Neuronal stem cell (in vitro differentiated cells): Measurements from ENCODE around the gene ANKRD28.
A peak's percentile ranks its signal among the peaks of the same experiment; 100 is the strongest.

Experiments
- DNase-seq: peaks from one replicate; pipeline ENCODE4 v3.0.0-alpha.2; 2013; ENCODE audit warnings: low spot score
- H2AFZ ChIP-seq: one replicate; pipeline ENCODE4 v1.6.1; 2013; ENCODE audit warnings: mild to moderate bottlenecking, low read length, inconsistent platforms
- H2AK5ac ChIP-seq: 2 replicates; pipeline ENCODE4 v1.6.1; 2013; ENCODE audit warnings: low read depth, mild to moderate bottlenecking, inconsistent platforms, low read length, moderate library complexity, mixed read lengths
- H2BK120ac ChIP-seq: 2 replicates; pipeline ENCODE4 v1.6.1; 2013; ENCODE audit warnings: low read depth, mild to moderate bottlenecking, inconsistent platforms, low read length, moderate library complexity, mixed read lengths
- H2BK12ac ChIP-seq: one replicate; pipeline ENCODE4 v1.6.1; 2013; ENCODE audit warnings: low read length, inconsistent platforms
- H2BK15ac ChIP-seq: 2 replicates; pipeline ENCODE4 v1.6.1; 2013; ENCODE audit warnings: mild to moderate bottlenecking, low read length, inconsistent platforms, mixed read lengths
- H2BK5ac ChIP-seq: one replicate; pipeline ENCODE4 v1.6.1; 2013; ENCODE audit warnings: inconsistent platforms, mild to moderate bottlenecking, low read length, moderate library complexity
- H3K14ac ChIP-seq: one replicate; pipeline ENCODE4 v1.6.1; 2013; ENCODE audit warnings: low read length, inconsistent platforms
- H3K18ac ChIP-seq: 2 replicates; pipeline ENCODE4 v1.6.1; 2013; ENCODE audit warnings: low read length, inconsistent platforms
- H3K23ac ChIP-seq: 2 replicates; pipeline ENCODE4 v1.6.1; 2013; ENCODE audit warnings: low read depth, mild to moderate bottlenecking, mixed read lengths, low read length, inconsistent platforms; ENCODE audit not compliant: poor library complexity
- H3K27ac ChIP-seq: replicated peaks from 3 replicates; pipeline ENCODE4 v1.5.1; 2013; ENCODE audit warnings: low read length, inconsistent platforms
- H3K27me3 ChIP-seq, 3 experiments: 2 replicates each; pipeline ENCODE4 v1.6.1; 2013; ENCODE audit warnings: low read length in 3 of 3, mild to moderate bottlenecking in 2 of 3, inconsistent platforms in 1 of 3, low read depth in 1 of 3, mixed read lengths in 1 of 3, moderate library complexity in 1 of 3; ENCODE audit not compliant: control insufficient read depth in 3 of 3, insufficient read depth in 3 of 3
- H3K36me3 ChIP-seq, 2 donors: replicated peaks in 1 of 2; 2 replicates each; pipeline ENCODE4 v1.6.1; 2013; ENCODE audit warnings: low read length in 2 of 2; ENCODE audit not compliant: control insufficient read depth in 2 of 2, insufficient read depth in 2 of 2
- H3K4ac ChIP-seq: 2 replicates; pipeline ENCODE4 v1.6.1; 2013; ENCODE audit warnings: inconsistent platforms, mild to moderate bottlenecking, low read length, moderate library complexity
- H3K4me1 ChIP-seq, 2 donors: 1 replicate in 1 of 2; 2 replicates in 1 of 2; pipeline ENCODE4 v1.6.1; 2013; ENCODE audit warnings: low read length in 2 of 2, low read depth in 1 of 2; ENCODE audit not compliant: control insufficient read depth in 2 of 2, insufficient read depth in 1 of 2
- H3K4me2 ChIP-seq: one replicate; pipeline ENCODE4 v1.6.1; 2013; ENCODE audit warnings: mild to moderate bottlenecking, low read length, inconsistent platforms; ENCODE audit not compliant: insufficient read depth, poor library complexity, severe bottlenecking
- H3K4me3 ChIP-seq, 2 donors: 2 replicates each; pipeline ENCODE4 v1.5.1; 2013; ENCODE audit warnings: low read length in 2 of 2, mild to moderate bottlenecking in 2 of 2, inconsistent platforms in 1 of 2, moderate library complexity in 1 of 2
- H3K79me1 ChIP-seq: one replicate; pipeline ENCODE4 v1.6.1; 2013; ENCODE audit warnings: low read depth, mild to moderate bottlenecking, inconsistent platforms, low read length, moderate library complexity
- H3K9ac ChIP-seq: one replicate; pipeline ENCODE4 v1.6.1; 2013; ENCODE audit warnings: mild to moderate bottlenecking, low read depth, low read length, inconsistent platforms; ENCODE audit not compliant: poor library complexity
- H3K9me3 ChIP-seq, 2 donors: replicated peaks in 1 of 2; 2 replicates each; pipeline versions ENCODE3 to v1.6.1; 2013; ENCODE audit warnings: low read length in 2 of 2, mild to moderate bottlenecking in 2 of 2, inconsistent platforms in 1 of 2, low read depth in 1 of 2, mixed read lengths in 1 of 2, moderate library complexity in 1 of 2; ENCODE audit not compliant: control insufficient read depth in 2 of 2, insufficient read depth in 1 of 2
- H4K8ac ChIP-seq: one replicate; pipeline ENCODE4 v1.6.1; 2013; ENCODE audit warnings: low read depth, mild to moderate bottlenecking, inconsistent platforms, low read length, moderate library complexity
- H4K91ac ChIP-seq: one replicate; pipeline ENCODE4 v1.6.1; 2013; ENCODE audit warnings: low read length, low read depth, mild to moderate bottlenecking, inconsistent platforms; ENCODE audit not compliant: poor library complexity
- WGBS, 2 donors: extraction: QIAGEN DNeasy Blood & Tissue Kit; methylation state at CpG; one replicate each; pipeline ENCODE4 v1.1.7; 2013; ENCODE audit warnings: missing lambda C conversion rate in 2 of 2, mixed read lengths in 1 of 2; ENCODE audit not compliant: insufficient read length in 2 of 2, insufficient replicate concordance in 1 of 2; ENCODE audit errors: extremely low coverage in 2 of 2; 5-methylcytosine and 5-hydroxymethylcytosine counted together

ANKRD28 gene

DNA sequence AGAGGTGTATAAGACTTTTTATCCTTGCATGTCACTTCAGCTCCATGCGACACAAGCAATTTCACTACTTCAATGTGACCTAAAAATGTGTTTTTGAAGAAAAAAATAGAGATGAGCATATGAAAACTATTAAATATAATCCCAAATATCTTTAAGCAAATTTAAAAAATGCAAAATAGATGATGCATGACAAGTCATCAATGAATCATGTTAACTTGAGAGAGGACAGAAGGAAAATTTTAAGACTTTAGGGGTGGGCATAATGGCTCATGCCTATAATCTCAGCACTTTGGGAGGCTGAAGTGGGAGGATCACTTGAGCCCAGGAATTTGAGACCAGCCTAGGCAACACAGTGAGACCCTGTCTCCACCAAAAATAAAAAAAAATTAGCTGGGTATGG is 73.3 kb downstream of the ANKRD28 start:
- Histone ChIP-seq H2BK120ac (no peak overlapping the region), H2BK15ac (no peak overlapping the region), H2AK5ac (no peak overlapping the region), H3K23ac (no peak overlapping the region), H2AFZ (no peak overlapping the region), H3K4me1 (peaks cover 0 to 1% of the 10 kb centered on the region in 2 donors), H3K27ac (no peak overlapping the region), H3K27me3 (no peaks in the 10 kb centered on the region), H3K18ac (no peak overlapping the region), H2BK12ac (no peak overlapping the region), H3K36me3 (peaks cover 0 to 65% of the 10 kb centered on the region in 2 donors), H3K4ac (no peak overlapping the region), H2BK5ac (no peak overlapping the region), H3K14ac (no peak overlapping the region), H3K4me3 (no peak overlapping the region), H4K91ac (no peak overlapping the region), H3K79me1 (no peaks in the 10 kb centered on the region), H3K9me3 (no peaks in the 10 kb centered on the region), H4K8ac (no peak overlapping the region), H3K4me2 (no peak overlapping the region), H3K9ac (no peak overlapping the region)
- WGBS, 2 donors = no CpG with 5 or more reads among the region's 1 CpG
- DNase-seq = no peak

DNA sequence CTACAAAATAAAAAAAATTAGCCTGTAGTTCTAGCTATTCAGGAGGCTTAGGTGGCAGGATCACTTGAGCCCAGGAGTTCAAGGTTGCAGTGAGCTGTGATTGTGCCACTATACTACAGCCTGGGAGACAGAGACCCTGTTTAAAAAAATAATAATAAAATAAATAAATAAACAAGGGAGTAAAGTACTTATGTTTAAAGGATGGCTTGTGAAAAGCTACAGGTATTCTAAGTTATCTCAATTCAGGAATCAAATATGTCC is 74.2 kb downstream of the ANKRD28 start:
- H3K9me3 ChIP-seq = no peaks in the 10 kb centered on the region
- H4K91ac ChIP-seq = no peak overlapping the region
- H2BK15ac ChIP-seq = no peak overlapping the region
- H2AFZ ChIP-seq = no peak overlapping the region
- no peak overlapping the region for H2AK5ac ChIP-seq
- no peak overlapping the region for H3K18ac ChIP-seq
- H2BK120ac ChIP-seq = no peak overlapping the region
- no peaks in the 10 kb centered on the region for H3K79me1 ChIP-seq
- H3K14ac ChIP-seq = no peak overlapping the region
- no peak overlapping the region for H3K27ac ChIP-seq
- H3K4me3 ChIP-seq = no peak overlapping the region
- H2BK5ac ChIP-seq = no peak overlapping the region
- peaks cover 0 to 1% of the 10 kb centered on the region in 2 donors for H3K4me1 ChIP-seq
- H3K4ac ChIP-seq = no peak overlapping the region
- H3K9ac ChIP-seq = no peak overlapping the region
- no peak overlapping the region for H3K23ac ChIP-seq
- H3K36me3 ChIP-seq = peaks cover 0 to 62% of the 10 kb centered on the region in 2 donors
- H2BK12ac ChIP-seq = no peak overlapping the region
- no peak overlapping the region for H4K8ac ChIP-seq
- no peak overlapping the region for H3K4me2 ChIP-seq
- no peaks in the 10 kb centered on the region for H3K27me3 ChIP-seq
- DNase-seq = no peak

DNA sequence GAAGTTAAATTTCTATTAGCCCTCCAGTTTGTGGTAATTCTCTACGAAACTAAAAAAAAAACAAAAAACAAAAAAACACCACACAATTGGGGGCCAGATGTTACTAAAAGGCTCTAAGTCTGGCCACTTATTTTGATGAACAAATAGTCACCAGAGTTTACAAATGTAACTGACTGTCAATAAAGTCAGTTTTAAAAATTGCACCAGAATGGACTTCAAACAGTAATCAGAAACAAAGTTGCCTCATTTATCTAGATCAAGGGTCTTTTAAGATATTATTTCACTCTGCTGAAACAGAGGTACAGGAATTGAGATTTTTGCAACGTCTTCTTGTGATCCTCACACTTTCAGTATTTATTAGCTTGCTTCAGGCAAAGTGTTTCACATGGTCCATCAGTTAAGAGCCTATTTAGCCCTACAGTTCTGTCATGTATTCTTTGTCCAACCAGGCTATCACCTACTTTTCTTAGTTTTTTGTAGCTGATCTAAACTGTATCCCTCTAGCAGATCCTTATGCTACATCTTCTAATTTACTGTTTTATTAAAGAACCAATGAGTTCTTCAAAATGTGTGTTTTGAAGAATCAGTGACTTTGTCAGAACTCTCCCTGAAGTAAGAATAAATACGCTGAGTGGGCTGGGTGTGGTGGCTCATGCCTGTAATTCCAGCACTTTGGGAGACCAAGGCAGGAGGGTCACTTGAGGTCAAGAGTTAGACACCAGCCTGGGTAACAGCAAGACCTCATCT is 74.7 kb downstream of the ANKRD28 start:
- Histone ChIP-seq H3K4ac (no peak overlapping the region), H3K18ac (no peak overlapping the region), H2AFZ (no peak overlapping the region), H3K4me2 (no peak overlapping the region), H4K91ac (no peak overlapping the region), H4K8ac (no peak overlapping the region), H2BK12ac (no peak overlapping the region), H2AK5ac (no peak overlapping the region), H3K14ac (no peak overlapping the region), H3K9me3 (no peaks in the 10 kb centered on the region), H3K4me3 (no peak overlapping the region), H2BK120ac (no peak overlapping the region), H3K79me1 (no peaks in the 10 kb centered on the region), H3K36me3 (peaks cover 0 to 59% of the 10 kb centered on the region in 2 donors), H3K9ac (no peak overlapping the region), H3K27ac (no peak overlapping the region), H3K27me3 (no peaks in the 10 kb centered on the region), H2BK15ac (no peak overlapping the region), H2BK5ac (no peak overlapping the region), H3K23ac (no peak overlapping the region), H3K4me1 (peaks cover 0 to 1% of the 10 kb centered on the region in 2 donors)
- WGBS, 2 donors = no CpG with 5 or more reads among the region's 3 CpGs
- DNase-seq = no peak

DNA sequence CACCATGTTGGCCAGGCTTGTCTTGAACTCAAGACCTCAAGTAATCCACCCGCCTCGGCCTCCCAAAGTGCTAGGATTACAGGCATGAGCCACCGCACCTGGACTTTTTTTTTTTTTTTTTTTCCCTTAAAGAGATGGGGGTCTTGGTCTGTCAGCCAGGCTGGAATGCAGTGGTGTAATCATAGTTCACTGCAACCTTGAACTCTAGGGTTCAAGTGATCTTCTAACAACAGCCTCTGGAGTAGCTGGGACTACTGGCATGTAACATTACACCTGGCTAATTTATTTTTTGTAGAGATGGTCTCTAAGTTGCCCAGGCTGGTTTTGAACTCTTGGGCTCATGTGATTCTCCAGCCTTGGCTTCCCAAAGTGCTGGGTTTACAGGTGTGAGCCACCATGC is 81.6 kb downstream of the ANKRD28 start:
- Histone ChIP-seq H3K9ac (no peak overlapping the region), H3K23ac (no peak overlapping the region), H2BK15ac (no peak overlapping the region), H3K4ac (no peak overlapping the region), H3K4me1 (no peaks in the 10 kb centered on the region), H4K8ac (no peak overlapping the region), H2BK120ac (no peak overlapping the region), H3K79me1 (no peaks in the 10 kb centered on the region), H3K27me3 (no peaks in the 10 kb centered on the region), H2BK5ac (no peak overlapping the region), H3K14ac (peak overlapping the region; percentile 38), H2AFZ (no peak overlapping the region), H2AK5ac (no peak overlapping the region), H4K91ac (no peak overlapping the region), H3K36me3 (peaks cover 3 to 42% of the 10 kb centered on the region in 2 donors), H3K9me3 (no peaks in the 10 kb centered on the region), H3K4me3 (no peak overlapping the region), H3K18ac (no peak overlapping the region), H3K27ac (no peak overlapping the region), H2BK12ac (no peak overlapping the region), H3K4me2 (no peak overlapping the region)
- no CpG with 5 or more reads among the region's 3 CpGs for WGBS, 2 donors
- no peak for DNase-seq
